OCI-LY3 (cell line): ENCODE results near the gene MAGI2.

ENCODE experiments used
- H2AFZ ChIP-seq: fragments of 200-600, 300-600 bp; shearing (Covaris generic); 2 replicates; pipeline ENCODE4 v1.6.0; 2014; ENCODE audit warnings: antibody characterized with exemption, low read depth, low read length
- H3K27ac ChIP-seq: fragments of 200-600, 300-600 bp; sonication (generic); 2 replicates; pipeline ENCODE4 v1.5.1; 2014; ENCODE audit warnings: mild to moderate bottlenecking, low read length, moderate library complexity, mixed read lengths
- H3K27me3 ChIP-seq: fragments of 200-600, 300-600 bp; sonication (generic); 2 replicates; pipeline ENCODE4 v1.6.1; 2014; ENCODE audit warnings: low read depth, low read length, mixed read lengths
- H3K36me3 ChIP-seq: fragments of 200-600, 300-600 bp; sonication (generic); replicated peaks from 2 replicates; pipeline ENCODE3; 2014; ENCODE audit warnings: low read depth, low read length, mixed read lengths
- H3K4me1 ChIP-seq: fragments of 300-600, 200-600 bp; sonication (generic); 2 replicates; pipeline ENCODE4 v1.6.1; 2014; ENCODE audit warnings: low read length, mixed read lengths
- H3K4me2 ChIP-seq: fragments of 200-600, 300-600 bp; sonication (generic); 2 replicates; pipeline ENCODE4 v1.6.1; 2014; ENCODE audit warnings: low read length, mixed read lengths
- H3K4me3 ChIP-seq: fragments of 300-600, 200-600 bp; sonication (generic); 2 replicates; pipeline ENCODE4 v1.5.1; 2014; ENCODE audit warnings: antibody characterized with exemption, mild to moderate bottlenecking, low read length, moderate library complexity
- H3K79me2 ChIP-seq: fragments of 300-600, 200-600 bp; shearing (Covaris generic); 2 replicates; pipeline ENCODE4 v1.6.1; 2014; ENCODE audit warnings: mild to moderate bottlenecking, low read length, mixed read lengths
- H3K9ac ChIP-seq: fragments of 300-600, 200-600 bp; shearing (Covaris generic); 2 replicates; pipeline ENCODE4 v1.6.0; 2014; ENCODE audit warnings: mild to moderate bottlenecking, low read length, moderate library complexity
- H3K9me3 ChIP-seq: fragments of 200-600, 300-600 bp; shearing (Covaris generic); 2 replicates; pipeline ENCODE4 v1.6.1; 2014; ENCODE audit warnings: low read length, mixed read lengths; ENCODE audit not compliant: insufficient read depth
- H4K20me1 ChIP-seq: fragments of 200-600, 300-600 bp; sonication (generic); 2 replicates; pipeline ENCODE4 v1.6.1; 2016; ENCODE audit warnings: low read length, mixed read lengths; ENCODE audit not compliant: insufficient read depth
- EZH2phosphoT487 ChIP-seq: fragments of 200-600 bp; shearing (Covaris generic); IDR thresholded peaks from 2 replicates; pipeline ENCODE4 v1.6.1; 2018; ENCODE audit warnings: antibody characterized with exemption, mixed run types, low read depth
- TF ChIP-seq, protein P1 (sequence below): fragments of 200-600, 300-600 bp; sonication (generic); IDR thresholded peaks from 2 replicates; pipeline ENCODE4 v1.5.1; 2014; ENCODE audit warnings: antibody characterized with exemption, low read length, low read depth

MAGI2 gene

GRCh38 chr7:79137942-79138341, 315.5 kb downstream of the MAGI2 start:
- H3K4me2 ChIP-seq, result no peak overlapping the region
- TF ChIP-seq, protein P1, sequence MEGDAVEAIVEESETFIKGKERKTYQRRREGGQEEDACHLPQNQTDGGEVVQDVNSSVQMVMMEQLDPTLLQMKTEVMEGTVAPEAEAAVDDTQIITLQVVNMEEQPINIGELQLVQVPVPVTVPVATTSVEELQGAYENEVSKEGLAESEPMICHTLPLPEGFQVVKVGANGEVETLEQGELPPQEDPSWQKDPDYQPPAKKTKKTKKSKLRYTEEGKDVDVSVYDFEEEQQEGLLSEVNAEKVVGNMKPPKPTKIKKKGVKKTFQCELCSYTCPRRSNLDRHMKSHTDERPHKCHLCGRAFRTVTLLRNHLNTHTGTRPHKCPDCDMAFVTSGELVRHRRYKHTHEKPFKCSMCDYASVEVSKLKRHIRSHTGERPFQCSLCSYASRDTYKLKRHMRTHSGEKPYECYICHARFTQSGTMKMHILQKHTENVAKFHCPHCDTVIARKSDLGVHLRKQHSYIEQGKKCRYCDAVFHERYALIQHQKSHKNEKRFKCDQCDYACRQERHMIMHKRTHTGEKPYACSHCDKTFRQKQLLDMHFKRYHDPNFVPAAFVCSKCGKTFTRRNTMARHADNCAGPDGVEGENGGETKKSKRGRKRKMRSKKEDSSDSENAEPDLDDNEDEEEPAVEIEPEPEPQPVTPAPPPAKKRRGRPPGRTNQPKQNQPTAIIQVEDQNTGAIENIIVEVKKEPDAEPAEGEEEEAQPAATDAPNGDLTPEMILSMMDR, result no peak
- TF ChIP-seq EZH2phosphoT487, result no peak

DNA sequence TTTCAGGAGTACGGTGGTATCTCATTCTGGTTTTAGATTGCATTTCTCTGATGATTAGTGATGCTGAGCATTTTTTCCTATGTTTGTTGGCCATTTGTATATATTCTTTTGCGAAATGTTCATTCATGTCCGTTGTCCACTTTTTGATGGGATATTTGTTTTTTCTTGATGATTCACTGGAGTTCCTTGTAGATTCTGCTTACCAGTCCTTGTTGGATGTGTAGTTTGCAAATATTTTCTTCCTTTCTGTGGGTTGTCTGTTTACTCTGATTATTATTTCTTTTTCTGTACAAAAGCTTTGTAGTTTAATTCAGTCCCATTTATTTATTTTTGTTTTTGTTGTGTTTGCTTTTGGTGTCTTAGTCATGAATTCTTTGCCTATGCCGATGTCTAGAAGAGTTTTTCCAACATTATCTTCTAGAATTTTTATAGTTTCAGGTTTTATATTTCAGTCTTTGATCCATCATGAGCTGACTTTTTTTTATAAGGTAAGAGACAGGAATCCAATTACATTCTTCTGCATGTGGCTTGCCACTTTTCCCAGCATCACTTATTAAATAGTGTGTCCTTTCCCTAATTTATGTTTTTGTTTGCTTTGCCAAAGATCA, 320.5 kb downstream of the MAGI2 start:
- Histone ChIP-seq H3K36me3 (no peaks in the 10 kb centered on the region), H3K27ac (no peak overlapping the region), H3K4me2 (no peak overlapping the region), H3K9me3 (no peaks in the 10 kb centered on the region), H3K4me1 (no peaks in the 10 kb centered on the region), H3K27me3 (no peaks in the 10 kb centered on the region), H2AFZ (no peak overlapping the region), H3K4me3 (no peak overlapping the region), H4K20me1 (no peaks in the 10 kb centered on the region), H3K9ac (no peak overlapping the region), H3K79me2 (no peaks in the 10 kb centered on the region)
- TF ChIP-seq, protein P1, result no peak
- no peak for TF ChIP-seq EZH2phosphoT487

More at GRCh38 chr7:79137942-79138341, 315.5 kb downstream of the MAGI2 start:
- Histone ChIP-seq H3K4me3 (no peak overlapping the region), H3K4me1 (0 out of 2 replicates have a peak, but pooled peaks cover 2% of the 10 kb centered on the region), H3K79me2 (no peaks in the 10 kb centered on the region), H2AFZ (no peak overlapping the region), H3K9me3 (no peaks in the 10 kb centered on the region), H3K36me3 (no peaks in the 10 kb centered on the region), H3K9ac (no peak overlapping the region), H4K20me1 (no peaks in the 10 kb centered on the region), H3K27me3 (no peaks in the 10 kb centered on the region), H3K27ac (no peak overlapping the region)

GRCh38 chr7:79130715-79131114, 322.8 kb downstream of the MAGI2 start:
- H3K4me2 ChIP-seq, result no peak overlapping the region
- H3K9ac ChIP-seq, result no peak overlapping the region
- H3K4me3 ChIP-seq, result no peak overlapping the region
- H3K36me3 ChIP-seq, result no peaks in the 10 kb centered on the region
- H3K79me2 ChIP-seq, result no peaks in the 10 kb centered on the region
- H4K20me1 ChIP-seq, result no peaks in the 10 kb centered on the region
- H3K9me3 ChIP-seq, result no peaks in the 10 kb centered on the region
- no peak overlapping the region for H3K27ac ChIP-seq
- no peaks in the 10 kb centered on the region for H3K4me1 ChIP-seq
- no peaks in the 10 kb centered on the region for H3K27me3 ChIP-seq
- H2AFZ ChIP-seq, result no peak overlapping the region
- TF ChIP-seq, protein P1, result no peak
- no peak for TF ChIP-seq EZH2phosphoT487

- Histone ChIP-seq H3K36me3 (no peaks in the 10 kb centered on the region), H3K9me3 (no peaks in the 10 kb centered on the region), H4K20me1 (no peaks in the 10 kb centered on the region), H3K27ac (no peak overlapping the region), H3K27me3 (no peaks in the 10 kb centered on the region), H2AFZ (no peak overlapping the region), H3K4me1 (no peaks in the 10 kb centered on the region), H3K4me3 (no peak overlapping the region), H3K4me2 (no peak overlapping the region), H3K9ac (no peak overlapping the region), H3K79me2 (no peaks in the 10 kb centered on the region)
- TF ChIP-seq EZH2phosphoT487, result no peak
- TF ChIP-seq, protein P1, result no peak
These were observed 329.1 kb downstream of the MAGI2 start for GRCh38 chr7:79124331-79124730.
